HG03097 (cell line): ENCODE data around the gene TUBA8.
"Not testable (repeated sequence)": the region's sequence is repeated elsewhere in the genome, so short reads cannot be mapped to it uniquely, and the experiment has no call there.

Experiments
- ATAC-seq: cut with Tn5 transposase; IDR thresholded peaks from one replicate; pipeline ENCODE4 v1.9.1; 2021; ENCODE audit not compliant: unreplicated experiment, low FRiP score

TUBA8 gene

GRCh38 chr22:18103527-18104269 is 6.9 kb upstream of the TUBA8 start:
- no peak for ATAC-seq

- ATAC-seq = no peak
These were observed 6.0 kb upstream of the TUBA8 start for GRCh38 chr22:18104566-18104965.

DNA sequence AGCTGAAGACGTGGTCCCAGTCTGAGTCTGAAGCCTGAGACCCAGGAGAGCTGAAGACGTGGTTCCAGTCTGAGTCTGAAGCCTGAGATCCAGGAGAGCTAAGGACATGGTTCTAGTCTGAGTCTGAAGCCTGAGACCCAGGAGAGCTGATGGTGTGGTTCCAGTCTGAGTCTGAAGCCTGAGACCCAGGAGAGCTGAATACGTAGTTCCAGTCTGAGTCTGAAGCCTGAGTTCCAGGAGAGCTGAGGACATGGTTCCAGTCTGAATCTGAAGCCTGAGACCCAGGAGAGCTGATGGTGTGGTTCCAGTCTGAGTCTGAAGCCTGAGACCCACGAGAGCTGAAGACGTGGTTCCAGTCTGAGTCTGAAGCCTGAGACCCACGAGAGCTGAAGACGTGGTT is 4.6 kb upstream of the TUBA8 start:
- not testable (repeated sequence) for ATAC-seq

GRCh38 chr22:18106550-18107341 is 3.9 kb upstream of the TUBA8 start:
- ATAC-seq = not testable (repeated sequence)

DNA sequence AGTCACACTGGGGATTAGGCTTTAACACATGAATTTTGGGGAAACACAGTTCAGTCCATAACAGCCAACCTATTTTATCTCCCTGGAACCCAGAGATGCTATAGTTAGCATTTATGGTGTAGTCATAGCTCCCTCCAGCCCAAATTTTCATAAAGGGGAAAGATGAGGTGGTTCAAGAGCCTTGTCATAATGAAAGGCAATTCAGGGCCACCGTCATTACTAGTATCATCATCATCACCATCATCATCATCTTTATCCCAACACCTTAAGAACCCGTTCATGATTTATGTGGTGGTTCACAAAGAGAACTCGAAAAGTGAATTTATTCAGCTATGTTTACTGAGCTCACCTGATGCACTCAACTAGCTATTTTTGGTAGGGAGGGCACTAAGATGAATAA is 2.4 kb upstream of the TUBA8 start:
- no peak for ATAC-seq

GRCh38 chr22:18109410-18110193 is 1.0 kb upstream of the TUBA8 start:
- ATAC-seq = no peak

DNA sequence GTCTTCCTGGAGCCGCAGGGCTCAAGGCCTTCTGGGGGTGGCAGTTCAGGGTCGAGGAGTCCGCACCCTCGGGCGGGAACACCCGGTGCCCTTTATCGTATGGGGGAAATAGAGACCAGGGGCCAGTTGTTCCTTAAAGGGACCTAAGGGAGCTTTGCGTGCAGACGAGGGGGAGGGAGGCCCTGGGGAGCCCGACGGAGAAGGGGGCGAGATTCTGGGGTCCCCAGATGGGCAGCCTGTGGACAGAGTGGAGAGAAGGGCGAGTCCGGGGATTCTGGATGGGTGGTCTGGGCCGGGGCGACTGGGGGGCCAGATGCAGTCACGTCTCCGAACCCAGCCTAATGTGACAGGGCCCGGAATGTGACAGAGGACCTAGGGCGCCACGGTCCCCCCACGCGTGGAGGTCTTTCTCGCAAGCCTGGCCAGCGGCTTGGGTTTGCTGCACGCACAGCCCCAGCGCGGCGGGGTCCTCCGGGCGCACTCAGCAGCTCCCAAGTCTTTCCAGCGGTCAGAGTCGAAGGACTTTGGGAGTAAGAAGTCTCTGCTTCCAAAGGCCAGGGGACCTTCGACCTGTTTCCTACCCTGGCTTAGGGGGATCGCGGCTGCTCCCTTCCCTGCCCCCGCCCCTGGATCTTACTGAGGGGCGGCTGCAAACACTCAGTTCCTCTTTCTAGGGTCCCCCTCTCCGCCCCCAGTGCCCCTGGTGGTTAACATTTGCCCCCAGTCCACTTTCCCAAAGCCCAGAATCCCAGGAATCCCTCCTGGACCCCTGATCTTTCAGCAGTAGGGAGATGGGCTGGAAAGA is 547 bp downstream of the TUBA8 start:
- ATAC-seq = no peak

DNA sequence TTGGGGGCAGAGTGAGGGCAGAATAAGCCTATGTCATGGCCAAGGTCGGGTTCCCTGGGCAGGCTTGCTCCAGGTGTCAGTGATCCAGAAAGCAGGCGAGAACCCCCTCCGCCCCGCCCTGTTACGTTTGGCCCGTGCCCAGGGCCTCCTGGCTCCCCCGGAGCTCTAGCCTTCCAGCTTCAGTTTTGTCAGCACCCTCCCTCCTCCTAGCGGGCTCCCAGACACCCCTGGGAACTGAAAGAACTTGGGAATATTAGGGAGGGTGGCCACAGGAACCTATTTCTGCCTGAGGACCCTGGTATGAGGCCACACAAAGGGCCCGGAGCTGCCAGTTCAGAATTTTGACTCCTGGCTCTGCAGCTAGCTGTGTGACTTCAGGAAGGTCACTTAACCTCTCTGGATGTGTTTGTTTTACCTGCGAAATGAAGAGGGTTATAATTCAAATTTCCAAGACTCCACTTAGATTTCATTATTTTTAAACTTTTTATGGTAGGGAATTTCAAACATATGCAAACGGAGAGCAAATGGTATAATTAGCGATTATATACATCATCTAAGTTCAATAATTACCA is 1.2 kb downstream of the TUBA8 start:
- ATAC-seq = no peak

DNA sequence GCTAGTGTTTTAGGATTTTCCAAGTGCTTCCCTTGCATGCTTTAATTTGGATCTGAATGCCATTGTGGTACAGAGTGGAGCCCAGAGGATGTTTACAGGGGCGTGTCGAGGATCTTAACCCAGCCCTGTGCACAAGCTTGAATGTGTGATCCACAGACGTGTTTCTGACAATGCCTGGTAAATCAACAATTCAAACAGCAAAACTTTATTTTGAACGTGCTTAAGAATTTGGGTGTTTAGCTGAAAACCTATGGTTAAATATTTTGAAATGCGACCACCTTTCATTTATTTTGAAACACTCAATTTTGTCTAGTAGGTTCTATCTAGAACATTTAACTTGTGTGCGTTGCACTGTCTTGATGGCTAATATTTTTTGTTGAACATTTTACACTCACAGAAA is 1.8 kb downstream of the TUBA8 start:
- no peak for ATAC-seq

DNA sequence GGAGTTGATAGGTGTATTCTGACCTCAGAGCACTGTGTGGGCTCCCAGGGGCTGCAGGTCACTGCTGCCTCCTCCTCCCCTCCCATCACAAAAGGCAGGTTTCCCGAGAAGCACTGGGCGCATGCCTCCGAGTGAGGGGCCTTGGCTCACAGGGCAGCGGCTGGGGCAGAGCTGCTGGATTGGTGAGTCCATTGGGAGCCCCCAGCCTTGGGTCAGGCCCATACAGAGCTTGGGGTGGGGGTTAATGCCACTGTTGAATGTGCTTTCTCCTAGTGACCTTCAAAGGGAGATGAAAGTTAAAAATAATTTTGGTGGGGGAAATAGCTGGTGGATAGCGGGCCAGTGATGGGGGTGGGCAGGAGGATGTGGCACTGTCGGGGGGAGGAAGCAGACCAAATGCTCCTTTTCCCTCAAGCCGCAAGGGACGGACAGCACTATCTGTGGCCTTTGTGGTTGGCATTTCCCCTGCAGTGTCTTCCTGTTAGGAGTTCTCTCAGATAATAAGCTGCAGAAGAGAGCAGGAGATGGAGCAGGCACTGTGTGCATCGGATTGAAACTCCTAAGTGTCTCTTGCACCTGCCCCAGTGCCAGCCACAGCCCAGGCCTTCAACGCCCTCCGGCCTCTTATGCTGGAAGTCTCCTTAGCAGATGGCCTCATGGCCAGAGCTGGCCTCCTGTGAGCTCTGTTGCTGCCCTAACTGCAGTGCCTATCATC is 3.2 kb downstream of the TUBA8 start:
- ATAC-seq = no peak

- ATAC-seq = no peak
These were observed 3.9 kb downstream of the TUBA8 start for GRCh38 chr22:18114495-18114894.

DNA sequence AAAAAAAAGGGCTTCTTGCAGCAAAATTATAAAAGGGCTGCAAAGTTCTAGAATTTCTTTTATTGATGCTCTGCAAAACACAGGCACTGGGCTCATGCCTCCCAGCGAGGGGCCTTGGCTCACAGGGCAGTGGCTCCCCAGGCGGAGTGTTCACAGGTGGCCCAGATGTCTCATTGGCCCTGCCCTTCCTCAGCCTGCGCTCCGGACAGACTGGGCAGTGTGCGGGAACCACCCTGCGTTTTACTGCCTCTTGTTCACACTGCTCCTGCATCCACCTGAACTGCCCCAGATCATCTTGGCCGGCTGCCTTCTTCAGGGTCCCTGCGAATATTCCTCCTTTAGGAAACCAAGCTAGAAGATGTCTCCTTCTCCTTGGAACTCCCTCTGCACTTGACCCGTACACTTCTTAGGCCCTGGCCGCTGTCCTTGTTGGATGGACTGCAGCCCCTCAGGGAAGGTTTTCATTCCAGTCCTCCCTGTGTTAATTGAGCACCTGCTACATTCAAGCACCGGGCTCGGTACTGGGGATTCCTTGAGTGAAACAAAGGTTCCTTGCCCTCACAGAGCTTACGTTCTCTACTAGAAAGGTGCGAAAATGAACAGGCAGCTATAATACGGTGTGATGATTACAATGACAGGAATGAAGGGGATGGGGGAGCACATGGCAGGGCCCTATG is 4.5 kb downstream of the TUBA8 start:
- no peak for ATAC-seq

- no peak for ATAC-seq
These were observed 5.3 kb downstream of the TUBA8 start for GRCh38 chr22:18115906-18116371.

GRCh38 chr22:18116634-18117033 is 6.0 kb downstream of the TUBA8 start:
- no peak for ATAC-seq

- no peak for ATAC-seq
These were observed 7.8 kb downstream of the TUBA8 start for GRCh38 chr22:18118345-18118915.

DNA sequence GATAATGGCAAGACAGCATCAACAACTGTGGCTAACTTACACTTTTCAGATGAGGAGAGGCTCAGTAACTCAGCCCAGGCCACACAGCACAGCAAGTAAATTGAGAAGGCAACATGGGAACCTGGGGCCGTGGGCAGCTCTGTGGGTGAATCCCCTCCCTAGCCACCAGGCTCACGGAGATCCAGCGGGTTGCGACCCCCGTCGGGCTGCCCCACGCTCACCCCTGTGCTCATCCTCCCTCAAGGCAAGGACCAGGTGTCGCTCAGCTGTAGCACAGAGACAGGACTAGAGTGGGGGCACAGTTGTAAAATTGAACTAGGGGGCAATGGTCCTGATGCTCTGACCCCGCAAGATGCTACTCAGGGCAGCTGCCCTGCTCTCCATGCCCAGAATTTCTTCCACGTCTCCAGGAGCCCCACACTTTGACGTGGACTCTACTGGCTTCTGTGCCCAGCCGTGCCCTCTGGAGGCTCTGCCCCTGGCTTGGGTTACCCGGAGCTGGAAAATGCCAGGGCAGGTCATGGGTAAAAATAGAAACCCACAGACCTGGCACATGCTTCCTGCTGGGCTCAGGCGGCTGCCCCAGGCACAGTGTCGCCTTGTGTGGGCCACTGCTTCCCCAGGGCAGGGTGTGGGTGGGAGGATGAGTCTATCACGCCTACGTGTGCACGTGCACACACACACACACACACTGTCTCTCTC is 9.0 kb downstream of the TUBA8 start:
- no peak for ATAC-seq

DNA sequence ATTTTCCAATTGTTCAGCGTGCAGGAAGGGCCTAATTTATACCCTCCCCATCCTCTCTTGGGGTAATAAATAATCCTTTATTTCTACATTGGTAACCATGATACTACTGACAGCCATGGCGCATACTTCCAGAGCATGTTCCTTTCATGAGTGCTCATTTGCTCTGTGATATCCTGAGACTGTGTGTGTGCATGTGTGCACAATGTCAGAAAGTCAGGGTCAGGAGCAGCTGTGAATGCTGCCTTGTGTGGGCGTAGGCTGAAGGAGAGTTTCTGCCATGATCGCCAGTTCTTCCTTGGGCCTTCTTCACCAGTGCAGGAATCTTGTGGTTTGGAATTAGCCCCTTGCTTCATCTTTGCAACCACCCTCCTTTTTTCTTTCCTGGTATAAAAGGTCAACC is 10.2 kb downstream of the TUBA8 start:
- ATAC-seq = no peak

- no peak for ATAC-seq
These were observed 10.9 kb downstream of the TUBA8 start for GRCh38 chr22:18121506-18121905.
